Body of pancreas (tissue), 4 donors: ENCODE measurements around the gene NCBP1.

ENCODE experiments used
- CTCF ChIP-seq, 7 experiments: fragments of 450-650 bp in 4 of 7; fragments of 200-600 bp in 3 of 7; sonication (generic) in 3 of 7; IDR thresholded peaks; one replicate each; pipeline ENCODE4 v1.5.1; 2016 to 2019; ENCODE audit warnings: antibody characterized with exemption in 7 of 7
- POLR2A ChIP-seq, 3 donors: fragments of 450-650 bp; IDR thresholded peaks; one replicate each; pipeline ENCODE4 v1.6.1; 2016; ENCODE audit warnings: antibody characterized with exemption in 3 of 3, mild to moderate bottlenecking in 2 of 3

GRCh38 chr9:97623946-97624345 is 9.7 kb upstream of the NCBP1 start:
- no peak for TF ChIP-seq CTCF (IDR thresholded peaks at IDR 0.05)
- no peak for TF ChIP-seq POLR2A (IDR thresholded peaks at IDR 0.05)
